Stomach (tissue), 19 donors: Measurements from ENCODE around the gene FAM32A. TPM values are rescaled to one million over a fixed set of nuclear protein-coding genes. Genes with fewer than 3 reads are reported as not detected.

ENCODE experiments used
- DNase-seq, 2 donors: peaks; one replicate each; pipeline versions ENCODE4 v3.0.0 to v3.0.0-alpha.2; 2013 to 2019
- H3K27ac ChIP-seq, 5 donors: fragments of 200-600 bp in 4 of 5; sonication (generic) in 4 of 5; one replicate each; pipeline ENCODE4 v1.5.1; 2013 to 2019; ENCODE audit warnings: mild to moderate bottlenecking in 1 of 5, moderate library complexity in 1 of 5
- H3K27me3 ChIP-seq, 3 donors: fragments of 200-600 bp; sonication (generic); one replicate each; pipeline ENCODE4 v1.5.1; 2017 to 2019; ENCODE audit warnings: mixed run types in 1 of 3
- H3K36me3 ChIP-seq, 4 donors: fragments of 200-600 bp; sonication (generic); 1 replicate in 3 of 4; 2 replicates in 1 of 4; pipeline ENCODE4 v1.5.1; 2016 to 2019
- H3K4me1 ChIP-seq, 4 donors: fragments of 200-600 bp; sonication (generic); one replicate each; pipeline ENCODE4 v1.5.1; 2016 to 2019
- H3K4me3 ChIP-seq, 4 donors: fragments of 200-600 bp; sonication (generic) in 3 of 4; one replicate each; pipeline ENCODE4 v1.5.1; 2016 to 2019; ENCODE audit warnings: mild to moderate bottlenecking in 1 of 4
- H3K9me3 ChIP-seq, 4 donors: fragments of 200-600 bp; sonication (generic); one replicate each; pipeline ENCODE4 v1.5.1; 2016 to 2019
- CTCF ChIP-seq, 7 experiments: fragments of 450-650 bp in 4 of 7; fragments of 200-600 bp in 3 of 7; sonication (generic) in 3 of 7; IDR thresholded peaks; one replicate each; pipeline ENCODE4 v1.5.1; 2016 to 2019; ENCODE audit warnings: antibody characterized with exemption in 7 of 7, control low read depth in 2 of 7, mild to moderate bottlenecking in 1 of 7
- EP300 ChIP-seq: sonication (generic); formaldehyde crosslinking; IDR thresholded peaks from one replicate; pipeline ENCODE4 v1.6.1; 2017; ENCODE audit warnings: antibody characterized with exemption
- POLR2A ChIP-seq, 4 donors: fragments of 450-650 bp; IDR thresholded peaks; one replicate each; pipeline ENCODE4 v1.6.1; 2016; ENCODE audit warnings: antibody characterized with exemption in 4 of 4, control low read depth in 2 of 4, mild to moderate bottlenecking in 1 of 4, moderate library complexity in 1 of 4
- POLR2AphosphoS5 ChIP-seq, 3 donors: sonication (generic); formaldehyde crosslinking; IDR thresholded peaks; one replicate each; pipeline ENCODE4 v1.6.1; 2016; ENCODE audit warnings: antibody characterized with exemption in 3 of 3
- WGBS, 5 donors: extraction: QIAGEN DNeasy Blood & Tissue Kit in 3 of 5; methylation state at CpG; one replicate each; pipeline versions ENCODE4 v1.1.5 to v1.1.7; 2013 to 2018; 5-methylcytosine and 5-hydroxymethylcytosine counted together
- intact Hi-C: fragments of 100-400 bp; cut with DNase I; formaldehyde crosslinking; loops from one replicate; pipeline ENCODE4 v1.15.1; 2023; ENCODE audit warnings: low total_unique reads
- long read RNA-seq, 10 donors: transcript quantifications; one replicate each; lab custom pipeline, GENCODE V29; 2026
- polyA plus RNA-seq, 3 donors: library from polyadenylated mRNA; stranded (reverse); fragments of 200-250 nt; gene quantifications; one replicate each; pipeline ENCODE4 v1.2.3, GENCODE V29; 2013
- total RNA-seq, 5 donors: library from RNA; depleted of rRNA; stranded (reverse); fragments of >200 nt; gene quantifications; one replicate each; pipeline versions ENCODE4 v1.1.0 to v1.2.3, GENCODE V29; 2014 to 2016
- donor health status: healthy with polysubstance abuse.
- donor health status: Bipolar disorder and iron deficiency.
- donor health status: healthy.

Gene FAM32A
- 100 to 1,000 TPM in 2 of 5 donors, 10 to 100 TPM in 2, 1 to 10 TPM in 1; 8.2 to 175 (median 61.0) TPM for total RNA-seq
- polyA plus RNA-seq = 100 to 1,000 TPM in 2 of 3 donors, 10 to 100 TPM in 1; 77.5 to 145 (median 102) TPM
- long read RNA-seq, donor 1, transcript FAM32A-205 (3 exons, 1,168 nt) = minor isoform, 6 of 66 reads
- long read RNA-seq, donor 1, transcript FAM32A-201 (4 exons, 1,455 nt) = major isoform, 16 of 66 reads
- long read RNA-seq, donor 1, partial matches to known transcripts = 44 of 66 reads
- long read RNA-seq, donor 1, other reads (novel, unspliced or antisense) = 0 of 66 reads
- long read RNA-seq, donor 2, transcript FAM32A-201 (4 exons, 1,455 nt) = major isoform, 26 of 30 reads
- long read RNA-seq, donor 2, partial matches to known transcripts = 0 of 30 reads
- long read RNA-seq, donor 2, other reads (novel, unspliced or antisense) = 0 of 30 reads
- long read RNA-seq, donor 3, transcript FAM32A-201 (4 exons, 1,455 nt) = major isoform, 13 of 94 reads
- long read RNA-seq, donor 3, transcript FAM32A-205 (3 exons, 1,168 nt) = minor isoform, 7 of 94 reads
- long read RNA-seq, donor 3, partial matches to known transcripts = 74 of 94 reads
- long read RNA-seq, donor 3, other reads (novel, unspliced or antisense) = 0 of 94 reads
- long read RNA-seq, donor 4, partial matches to known transcripts = 0 of 5 reads
- long read RNA-seq, donor 4, other reads (novel, unspliced or antisense) = 0 of 5 reads
- long read RNA-seq, donor 5, transcript FAM32A-201 (4 exons, 1,455 nt) = major isoform, 33 of 37 reads
- long read RNA-seq, donor 5, partial matches to known transcripts = 0 of 37 reads
- long read RNA-seq, donor 5, other reads (novel, unspliced or antisense) = 0 of 37 reads
- long read RNA-seq, donor 6, transcript FAM32A-205 (3 exons, 1,168 nt) = minor isoform, 16 of 187 reads
- long read RNA-seq, donor 6, transcript FAM32A-201 (4 exons, 1,455 nt) = major isoform, 57 of 187 reads
- long read RNA-seq, donor 6, partial matches to known transcripts = 110 of 187 reads
- long read RNA-seq, donor 6, other reads (novel, unspliced or antisense) = 0 of 187 reads
- long read RNA-seq, donor 7, transcript FAM32A-201 (4 exons, 1,455 nt) = major isoform, 33 of 42 reads
- long read RNA-seq, donor 7, transcript FAM32A-205 (3 exons, 1,168 nt) = minor isoform, 9 of 42 reads
- long read RNA-seq, donor 7, partial matches to known transcripts = 0 of 42 reads
- long read RNA-seq, donor 7, other reads (novel, unspliced or antisense) = 0 of 42 reads
- long read RNA-seq, donor 8, transcript FAM32A-201 (4 exons, 1,455 nt) = major isoform, 30 of 34 reads
- long read RNA-seq, donor 8, partial matches to known transcripts = 0 of 34 reads
- long read RNA-seq, donor 8, other reads (novel, unspliced or antisense) = 0 of 34 reads
- long read RNA-seq, donor 9, transcript FAM32A-201 (4 exons, 1,455 nt) = major isoform, 24 of 29 reads
- long read RNA-seq, donor 9, transcript FAM32A-205 (3 exons, 1,168 nt) = minor isoform, 5 of 29 reads
- long read RNA-seq, donor 9, partial matches to known transcripts = 0 of 29 reads
- long read RNA-seq, donor 9, other reads (novel, unspliced or antisense) = 0 of 29 reads
- long read RNA-seq, donor 10, transcript FAM32A-201 (4 exons, 1,455 nt) = major isoform, 18 of 21 reads
- long read RNA-seq, donor 10, partial matches to known transcripts = 0 of 21 reads
- long read RNA-seq, donor 10, other reads (novel, unspliced or antisense) = 0 of 21 reads

GRCh38 chr19:16185123-16185767, at the start of gene FAM32A:
TSS of gene FAM32A (plus strand) at chr19:16185410. CDS start at chr19:16185443, 33 bp downstream.
- H3K9me3 ChIP-seq = no peaks in the 10 kb centered on the region
- TF ChIP-seq CTCF (IDR thresholded peaks at IDR 0.05) = peak in 4 of 7 experiments; percentile 20 to 47 (median 30)
- no peak for TF ChIP-seq EP300
- TF ChIP-seq POLR2AphosphoS5 (IDR thresholded peaks at IDR 0.05) = peak; percentile 85 to 96 (median 94)
- TF ChIP-seq POLR2A (IDR thresholded peaks at IDR 0.05) = peak in 1 of 4 donors; percentile 55
- no peaks in the 10 kb centered on the region for H3K27me3 ChIP-seq
- peaks cover 17 to 36% (median 34%) of the 10 kb centered on the region in 4 donors for H3K36me3 ChIP-seq
- peaks cover 12 to 62% (median 44%) of the 10 kb centered on the region in 4 donors for H3K4me1 ChIP-seq
- H3K4me3 ChIP-seq = peak within 1 kb of the TSS; percentile 74 to 99 (median 92)
- 0 to 1% (median 0%) methylated on average over 38 to 39 of the region's 39 CpGs for WGBS, 5 donors
- peak; percentile 100 for DNase-seq
- intact Hi-C loops = loop anchor here (10.0 kb wide), 1 partner anchor 560 kb away; no protein-coding TSS in a partner anchor
- peak within 1 kb of the TSS; percentile 76 to 91 (median 87) for H3K27ac ChIP-seq

- intact Hi-C loops = no loop called here
- 79 to 93% (median 89%) methylated on average over 4 of the region's 4 CpGs for WGBS, 5 donors
- no peak for DNase-seq
- Histone ChIP-seq H3K27me3 (no peaks in the 10 kb centered on the region), H3K4me3 (no peak overlapping the region), H3K36me3 (peaks cover 30 to 42% (median 41%) of the 10 kb centered on the region in 4 donors), H3K4me1 (peaks cover 0 to 9% (median 7%) of the 10 kb centered on the region in 4 donors), H3K27ac (no peak overlapping the region), H3K9me3 (no peaks in the 10 kb centered on the region)
- TF ChIP-seq CTCF (IDR thresholded peaks at IDR 0.05) (no peak), POLR2A (IDR thresholded peaks at IDR 0.05) (no peak), EP300 (no peak), POLR2AphosphoS5 (IDR thresholded peaks at IDR 0.05) (no peak)
Observed at GRCh38 chr19:16135430-16136127, 49.6 kb upstream of the FAM32A start.

- DNase-seq = peak in 1 of 2 donors; percentile 32
- intact Hi-C loops = no loop called here
- WGBS, 5 donors = 34 to 49% (median 40%) methylated on average over 16 of the region's 16 CpGs
- Histone ChIP-seq H3K4me1 (peaks cover 0 to 9% (median 7%) of the 10 kb centered on the region in 4 donors), H3K36me3 (peaks cover 23 to 34% (median 33%) of the 10 kb centered on the region in 4 donors), H3K27me3 (no peaks in the 10 kb centered on the region), H3K9me3 (no peaks in the 10 kb centered on the region), H3K4me3 (no peak overlapping the region), H3K27ac (no peak overlapping the region)
- TF ChIP-seq POLR2A (IDR thresholded peaks at IDR 0.05) = no peak
- TF ChIP-seq POLR2AphosphoS5 (IDR thresholded peaks at IDR 0.05) = peak in 1 of 3 donors; percentile 29
- no peak for TF ChIP-seq CTCF (IDR thresholded peaks at IDR 0.05)
- TF ChIP-seq EP300 = no peak
Observed at GRCh38 chr19:16136185-16136999, 48.8 kb upstream of the FAM32A start.
